Stimulated activated CD8-positive, alpha-beta memory T cell treated with anti-CD3 and anti-CD28 coated beads, Interleukin-12 subunit alpha, Interleukin-12 subunit beta, amount 100 ng/mL, for 4 hours (primary cell): ENCODE results near the gene STK17A.
"Not testable (repeated sequence)": the region's sequence is repeated elsewhere in the genome, so short reads cannot be mapped to it uniquely, and the experiment has no call there.

Source experiments
- DNase-seq: peaks from one replicate; pipeline ENCODE4 v3.0.0-alpha.2; 2020; ENCODE audit warnings: low read depth

STK17A gene

GRCh38 chr7:43569424-43569823 lies 13.5 kb upstream of the STK17A start:
- DNase-seq, result no peak

GRCh38 chr7:43570688-43571365 lies 12.1 kb upstream of the STK17A start:
- no peak for DNase-seq

GRCh38 chr7:43572516-43573049 lies 10.3 kb upstream of the STK17A start:
- DNase-seq, result no peak

GRCh38 chr7:43573832-43574231 lies 9.1 kb upstream of the STK17A start:
- not testable (repeated sequence) for DNase-seq

- DNase-seq, result no peak
Measured at GRCh38 chr7:43575506-43575905, 7.4 kb upstream of the STK17A start.

DNA sequence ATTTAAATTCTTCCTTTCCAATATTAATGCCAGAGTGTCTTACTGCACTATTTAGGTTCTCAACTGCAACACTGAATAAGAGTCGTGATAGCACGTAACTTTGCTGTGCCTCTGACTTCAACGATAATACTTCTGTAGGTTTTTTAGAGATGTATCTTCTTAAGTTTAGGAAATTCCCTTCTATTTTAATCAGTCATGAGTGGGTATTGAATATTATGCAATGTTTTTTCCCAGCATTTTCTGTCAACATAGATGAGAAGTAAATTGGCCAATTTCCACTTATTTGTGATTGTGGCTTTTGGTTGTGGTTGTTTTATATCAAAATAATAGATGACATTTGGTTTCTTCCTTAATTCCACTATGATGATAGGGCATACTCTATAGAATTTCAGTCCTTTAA lies 6.7 kb upstream of the STK17A start:
- DNase-seq, result no peak

- no peak for DNase-seq
Measured at GRCh38 chr7:43577485-43577951, 5.4 kb upstream of the STK17A start.

DNA sequence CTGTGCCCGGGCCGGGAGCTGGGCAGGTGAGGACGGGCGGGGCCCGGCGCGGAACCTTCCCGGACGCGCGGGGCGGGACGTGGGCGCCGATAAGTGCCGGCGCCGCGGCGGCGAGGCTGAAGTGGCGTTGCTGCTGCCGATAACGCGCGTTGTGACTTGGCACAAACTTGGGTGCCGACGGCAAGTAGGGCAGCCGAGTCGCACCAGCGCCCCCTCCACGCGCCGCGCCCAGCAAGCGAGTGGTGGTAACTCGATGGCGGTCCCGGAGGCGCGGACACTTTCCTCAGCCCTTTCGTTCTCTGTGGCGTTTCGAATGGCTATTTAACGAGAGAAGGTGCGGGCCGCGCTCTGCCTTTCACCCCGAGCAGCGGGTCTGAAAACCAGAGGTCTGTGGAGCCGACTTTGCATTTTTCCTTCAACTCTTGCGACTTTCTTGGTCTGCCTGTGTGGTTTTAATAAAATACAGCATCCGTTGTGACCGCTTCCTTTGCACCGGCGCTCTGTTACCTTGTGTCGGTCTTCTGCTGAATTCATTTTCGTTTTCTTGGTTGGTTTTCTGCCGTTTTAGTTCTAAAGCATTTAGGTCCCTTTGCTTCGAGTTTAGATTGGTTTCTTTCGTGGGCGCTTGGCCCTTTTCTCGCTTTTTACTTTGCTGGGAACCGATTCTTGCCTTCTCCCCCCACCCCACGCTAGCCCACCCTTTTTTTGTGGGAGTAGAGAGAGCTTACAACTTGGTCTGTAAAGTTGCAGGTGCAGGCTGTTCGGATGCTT lies 701 bp downstream of the STK17A start:
- DNase-seq, result peak; percentile 54

- no peak for DNase-seq
Measured at GRCh38 chr7:43584195-43584586, 1.3 kb downstream of the STK17A start.

DNA sequence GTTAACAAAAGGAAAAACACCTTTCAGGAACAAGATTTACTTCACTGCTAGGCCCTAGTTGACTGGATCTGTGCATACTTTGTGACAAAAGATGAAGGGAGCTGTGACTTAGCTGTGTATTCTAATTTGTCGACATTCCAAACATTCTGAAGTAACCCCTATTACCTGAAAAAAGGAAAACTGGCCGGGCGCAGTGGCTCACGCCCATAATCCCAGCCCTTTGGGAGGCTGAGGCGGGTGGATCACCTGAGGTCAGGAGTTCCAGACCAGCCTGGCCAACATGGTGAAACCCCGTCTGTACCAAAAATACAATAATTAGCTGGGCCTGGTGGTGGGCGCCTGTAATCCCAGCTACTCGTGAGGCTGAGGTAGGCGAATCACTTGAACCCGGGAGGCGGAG lies 1.8 kb downstream of the STK17A start:
- DNase-seq, result not testable (repeated sequence)

DNA sequence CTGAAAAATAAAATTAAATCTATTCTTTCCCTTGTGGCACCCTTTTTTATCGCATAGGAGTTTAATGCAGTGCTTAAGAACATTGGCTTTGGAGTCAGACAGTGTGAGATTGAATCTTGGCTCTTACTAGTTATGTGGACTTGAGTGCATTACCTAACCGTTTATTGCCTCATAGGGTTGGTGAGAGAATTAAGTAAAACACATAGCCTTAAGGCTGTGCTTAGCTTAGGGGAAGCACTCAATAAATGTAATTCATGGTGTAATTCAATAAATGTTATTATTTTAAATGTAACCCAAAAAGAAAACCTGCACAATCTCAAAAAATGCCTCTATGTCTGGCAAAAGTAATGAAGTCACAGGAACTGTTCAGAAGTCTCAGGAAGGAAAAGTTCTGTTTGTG lies 2.7 kb downstream of the STK17A start:
- DNase-seq, result no peak

GRCh38 chr7:43586251-43586900 lies 3.5 kb downstream of the STK17A start:
- DNase-seq, result no peak

DNA sequence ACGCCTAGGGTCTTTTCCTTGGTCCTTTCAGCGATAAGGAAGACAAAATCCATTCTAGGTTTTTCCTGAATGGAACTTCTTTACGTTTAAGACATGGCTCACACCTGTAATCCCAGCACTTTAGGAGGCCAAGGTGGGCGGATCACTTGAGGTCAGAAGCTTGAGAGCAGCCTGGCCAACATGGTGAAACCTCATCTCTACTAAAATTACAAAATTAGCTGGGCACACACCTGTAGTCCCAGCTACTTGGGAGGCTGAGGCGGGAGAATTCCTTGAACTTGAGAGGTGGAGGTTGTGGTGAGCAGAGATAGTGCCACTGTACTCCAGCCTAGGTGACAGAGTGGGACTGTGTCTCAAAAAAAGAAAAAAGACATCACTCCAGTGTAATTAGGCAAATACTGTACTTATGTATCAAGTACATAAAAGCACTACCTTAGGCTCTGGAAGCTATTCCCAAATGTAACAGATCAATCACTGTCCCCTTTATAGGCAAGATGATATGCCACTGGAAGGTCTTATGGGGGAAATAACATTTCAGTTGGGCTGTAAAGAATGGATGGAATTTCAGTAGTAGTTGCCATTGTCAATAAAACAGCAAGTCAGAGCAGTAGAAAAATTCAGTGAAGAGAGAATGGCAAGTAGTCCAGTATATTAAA lies 5.7 kb downstream of the STK17A start:
- DNase-seq, result no peak

DNA sequence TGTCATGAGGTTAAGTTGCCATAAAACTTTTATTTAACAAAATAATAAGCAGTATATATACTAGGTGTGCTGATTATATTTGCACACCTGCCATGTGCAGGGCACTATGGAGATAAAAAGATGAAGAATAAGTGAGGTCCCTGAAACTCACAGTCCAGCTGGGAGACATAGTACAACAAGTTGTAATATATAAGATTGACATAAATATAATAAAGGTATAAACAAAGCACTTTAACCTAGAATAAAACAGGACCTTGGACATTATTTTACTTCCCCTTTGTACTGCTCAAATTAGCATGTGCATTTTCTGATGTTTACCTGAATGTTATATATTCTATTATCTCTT lies 6.2 kb downstream of the STK17A start:
- DNase-seq, result no peak

DNA sequence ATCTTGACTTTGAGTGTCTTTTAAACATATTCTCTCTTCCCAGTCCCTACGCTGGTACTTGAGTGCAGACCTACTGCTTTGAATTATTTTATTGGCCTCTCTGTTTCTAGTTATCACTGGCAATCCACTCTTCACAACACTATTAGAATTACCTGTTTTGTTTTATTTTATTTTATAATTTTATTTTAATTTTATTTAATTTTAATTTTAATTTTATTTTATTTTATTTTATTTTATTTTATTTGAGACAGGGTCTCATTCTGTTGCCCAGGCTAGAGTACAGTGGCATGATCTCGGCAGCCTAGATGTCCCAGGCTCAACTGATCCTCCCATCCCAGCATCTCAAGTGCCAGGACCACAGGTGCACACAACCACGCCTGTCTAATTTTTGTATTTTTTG lies 6.8 kb downstream of the STK17A start:
- DNase-seq, result no peak

GRCh38 chr7:43590862-43591557 lies 8.1 kb downstream of the STK17A start:
- DNase-seq, result no peak

DNA sequence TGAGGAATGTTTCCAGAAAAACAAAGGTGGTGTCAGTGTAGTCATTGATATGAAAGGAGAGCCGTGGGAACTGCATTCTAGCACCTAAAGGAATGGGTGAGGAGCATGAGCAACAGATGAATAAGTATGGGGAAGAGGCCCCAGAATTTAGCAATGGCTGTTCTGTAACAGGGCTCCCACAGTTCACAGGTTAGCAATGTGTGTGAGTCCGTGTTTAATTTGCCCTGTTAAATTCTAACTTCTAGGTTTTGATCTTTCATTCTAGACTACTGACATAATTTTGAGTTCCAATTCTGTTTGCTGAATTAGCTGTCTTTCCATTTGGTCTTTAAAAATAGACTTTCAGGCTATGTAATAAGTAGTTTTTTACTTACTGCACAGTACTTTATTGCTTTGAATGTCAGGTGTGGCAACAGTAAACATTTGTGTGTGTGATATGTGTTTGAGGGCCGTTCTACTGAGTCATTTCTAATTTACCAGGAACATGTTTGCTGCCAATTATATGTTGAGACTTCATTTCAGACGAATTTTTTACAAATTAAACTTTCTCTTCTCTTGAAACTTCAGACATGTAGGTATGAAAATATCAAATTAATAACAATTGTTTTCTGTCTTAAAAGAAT lies 8.8 kb downstream of the STK17A start:
- no peak for DNase-seq

GRCh38 chr7:43592326-43592725 lies 9.4 kb downstream of the STK17A start:
- no peak for DNase-seq

- DNase-seq, result no peak
Measured at GRCh38 chr7:43593010-43593409, 10.1 kb downstream of the STK17A start.

DNA sequence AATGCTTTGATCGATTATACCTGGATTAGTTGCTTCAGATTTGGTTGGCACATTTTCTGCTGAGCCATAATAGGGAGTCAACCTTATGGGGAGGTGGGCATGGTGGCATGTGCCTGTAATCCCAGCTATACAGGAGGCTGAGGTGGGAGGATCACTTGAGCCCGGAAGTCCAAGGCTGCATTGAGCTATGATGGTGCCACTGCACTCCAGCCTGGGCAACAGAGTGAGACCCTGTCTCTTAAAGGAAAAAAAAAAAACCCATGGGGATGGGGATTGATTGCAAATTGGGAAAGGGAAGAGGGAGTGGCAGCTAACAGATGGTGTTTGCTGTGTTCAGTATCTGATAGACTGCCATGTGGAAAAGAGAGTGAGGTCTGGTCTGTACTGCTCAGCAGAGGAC lies 11.1 kb downstream of the STK17A start:
- DNase-seq, result no peak

DNA sequence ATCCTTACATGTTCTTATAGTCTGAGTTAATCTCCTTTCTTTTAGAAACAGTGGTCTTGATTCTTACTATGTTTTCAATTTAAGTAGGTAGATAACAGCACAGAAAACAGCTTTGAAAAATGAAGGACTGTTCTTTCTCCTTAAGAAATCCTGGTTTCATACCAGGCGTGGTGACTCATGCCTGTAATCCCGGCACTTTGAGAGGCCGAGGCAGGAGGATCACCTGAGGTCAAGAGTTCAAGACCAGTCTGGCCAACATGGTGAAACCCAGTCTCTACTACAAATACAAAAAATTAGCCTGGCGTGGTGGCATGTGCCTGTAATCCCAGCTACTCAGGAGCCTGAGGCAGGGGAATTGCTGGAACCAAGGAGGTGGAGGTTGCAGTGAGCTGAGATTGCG lies 13.5 kb downstream of the STK17A start:
- not testable (repeated sequence) for DNase-seq
